H7 (cell line): Measurements from ENCODE around the gene SEMA6A. TPM values are rescaled to one million over a fixed set of nuclear protein-coding genes. Genes with fewer than 3 reads are reported as not detected.
"Not testable (repeated sequence)": the region's sequence is repeated elsewhere in the genome, so short reads cannot be mapped to it uniquely, and the experiment has no call there.

Source experiments
- DNase-seq: peaks from one replicate; pipeline ENCODE4 v3.0.0; 2012
- H3K27me3 ChIP-seq: 2 replicates; pipeline ENCODE4 v1.6.0; 2011; ENCODE audit warnings: mild to moderate bottlenecking, low read length; ENCODE audit not compliant: control insufficient read depth, insufficient read depth
- H3K36me3 ChIP-seq: replicated peaks from 2 replicates; pipeline ENCODE4 v1.5.1; 2011; ENCODE audit warnings: low read length; ENCODE audit not compliant: control insufficient read depth, insufficient read depth
- H3K4me3 ChIP-seq: 2 replicates; pipeline ENCODE4 v1.5.1; 2011; ENCODE audit warnings: low read depth, mild to moderate bottlenecking, control low read depth, low read length, moderate library complexity; ENCODE audit not compliant: insufficient read depth
- total RNA-seq: library from RNA; depleted of rRNA; stranded (reverse); fragments of >200 nt; shearing (Covaris generic); gene quantifications from 2 replicates; pipeline ENCODE4 v1.2.3, GENCODE V29; 2014

The SEMA6A gene
- total RNA-seq, 1 experiment from 2014 or later = 207 TPM

DNA sequence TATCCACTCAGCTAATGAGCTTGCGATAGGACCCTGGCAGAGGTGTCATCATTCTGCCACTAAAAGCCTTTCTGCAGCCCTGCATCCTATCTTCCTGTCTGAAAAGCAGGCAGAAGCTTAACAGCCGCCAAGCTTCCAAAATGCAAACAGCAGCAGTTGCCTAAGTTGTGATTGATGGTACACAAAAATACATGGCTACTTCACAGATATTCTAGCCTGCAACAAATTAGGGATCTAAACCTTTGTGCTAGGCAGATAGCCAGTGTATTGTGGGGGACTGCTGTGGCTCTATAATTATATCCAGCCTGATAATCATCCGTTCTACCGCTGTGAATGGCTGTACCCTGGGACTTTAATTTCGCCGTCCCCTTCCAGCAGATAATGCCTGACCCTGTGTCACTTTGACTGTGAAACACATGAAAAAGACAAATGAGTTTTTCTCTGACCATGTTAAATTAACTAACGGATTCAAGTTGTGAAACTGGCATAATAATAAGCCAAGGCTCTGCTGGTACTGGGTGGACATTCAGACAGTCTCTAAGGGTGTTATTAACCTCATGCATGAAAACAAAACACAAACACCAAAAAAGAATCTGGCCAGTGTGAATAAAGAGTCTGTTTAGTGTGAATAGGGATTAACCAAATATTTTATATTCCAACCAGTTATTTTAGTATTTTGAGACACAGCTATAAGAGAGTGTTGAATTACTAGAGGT, 45.9 kb downstream of the SEMA6A start:
- DNase-seq = no peak
- H3K4me3 ChIP-seq = no peak overlapping the region
- H3K27me3 ChIP-seq = no peaks in the 10 kb centered on the region
- H3K36me3 ChIP-seq = no peaks in the 10 kb centered on the region

DNA sequence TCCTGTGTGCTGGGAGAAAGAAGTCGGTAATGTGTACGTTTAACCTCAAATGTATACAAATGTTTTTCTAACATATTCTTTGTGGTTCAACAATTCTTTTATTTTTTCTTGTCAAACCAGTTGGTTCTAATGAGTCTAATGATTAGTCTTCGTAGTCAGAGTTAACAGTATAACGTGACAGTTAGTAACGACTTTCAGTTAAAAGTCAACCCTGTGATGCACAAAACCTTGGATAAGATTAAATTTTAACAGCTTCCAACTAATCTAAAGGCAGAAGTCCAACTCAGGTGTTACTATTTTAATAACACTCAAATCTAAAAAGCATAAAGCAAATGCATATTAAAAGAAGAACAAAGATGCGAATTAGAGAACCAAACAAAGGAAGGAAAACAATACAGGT, 47.0 kb downstream of the SEMA6A start:
- Histone ChIP-seq H3K4me3 (no peak overlapping the region), H3K36me3 (no peaks in the 10 kb centered on the region; the same call in 1 of the 2 replicates), H3K27me3 (no peaks in the 10 kb centered on the region)
- no peak for DNase-seq

DNA sequence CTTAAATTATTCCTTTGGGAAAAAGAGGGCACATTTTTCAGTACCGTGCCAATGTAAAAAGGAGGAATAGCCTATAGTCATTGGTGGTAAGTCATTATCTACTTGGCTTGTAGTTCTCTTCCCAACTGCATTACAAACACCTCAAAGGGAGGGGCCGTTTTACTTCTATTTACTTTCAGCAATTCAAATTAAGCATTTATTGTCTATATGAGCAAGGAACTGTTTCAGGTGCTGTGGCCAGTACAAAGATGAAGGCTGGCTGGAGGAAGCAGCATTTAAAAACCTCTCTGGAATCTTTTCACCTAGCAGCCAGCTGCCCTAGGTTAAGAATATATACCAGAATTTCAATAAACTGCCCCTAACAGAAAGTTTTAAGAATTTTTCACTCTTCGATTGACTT, 48.9 kb downstream of the SEMA6A start:
- Histone ChIP-seq H3K4me3 (no peak overlapping the region), H3K27me3 (no peaks in the 10 kb centered on the region), H3K36me3 (no peaks in the 10 kb centered on the region; the same call in 1 of the 2 replicates)
- no peak for DNase-seq

DNA sequence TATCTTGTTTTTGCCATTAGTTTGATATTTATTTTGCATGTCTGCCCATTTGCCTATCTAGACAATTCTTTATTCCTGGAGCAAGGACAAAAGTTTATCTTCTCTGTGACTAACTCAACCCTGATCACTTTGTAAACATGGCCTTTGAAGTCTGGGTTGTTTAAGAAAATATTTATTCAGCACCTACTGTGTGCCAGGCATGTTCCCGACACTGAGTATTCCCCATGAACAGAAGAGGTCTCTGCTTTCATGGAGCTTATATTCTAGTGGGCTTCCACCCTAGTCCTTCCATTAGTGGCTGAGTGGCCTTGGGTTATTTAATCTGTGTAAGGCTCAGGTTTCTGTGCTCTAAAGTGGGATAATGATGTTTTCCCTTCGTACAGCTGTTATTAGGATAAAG, 49.7 kb downstream of the SEMA6A start:
- H3K27me3 ChIP-seq = no peaks in the 10 kb centered on the region
- H3K4me3 ChIP-seq = no peak overlapping the region
- no peaks in the 10 kb centered on the region; the same call in 1 of the 2 replicates for H3K36me3 ChIP-seq
- DNase-seq = no peak

DNA sequence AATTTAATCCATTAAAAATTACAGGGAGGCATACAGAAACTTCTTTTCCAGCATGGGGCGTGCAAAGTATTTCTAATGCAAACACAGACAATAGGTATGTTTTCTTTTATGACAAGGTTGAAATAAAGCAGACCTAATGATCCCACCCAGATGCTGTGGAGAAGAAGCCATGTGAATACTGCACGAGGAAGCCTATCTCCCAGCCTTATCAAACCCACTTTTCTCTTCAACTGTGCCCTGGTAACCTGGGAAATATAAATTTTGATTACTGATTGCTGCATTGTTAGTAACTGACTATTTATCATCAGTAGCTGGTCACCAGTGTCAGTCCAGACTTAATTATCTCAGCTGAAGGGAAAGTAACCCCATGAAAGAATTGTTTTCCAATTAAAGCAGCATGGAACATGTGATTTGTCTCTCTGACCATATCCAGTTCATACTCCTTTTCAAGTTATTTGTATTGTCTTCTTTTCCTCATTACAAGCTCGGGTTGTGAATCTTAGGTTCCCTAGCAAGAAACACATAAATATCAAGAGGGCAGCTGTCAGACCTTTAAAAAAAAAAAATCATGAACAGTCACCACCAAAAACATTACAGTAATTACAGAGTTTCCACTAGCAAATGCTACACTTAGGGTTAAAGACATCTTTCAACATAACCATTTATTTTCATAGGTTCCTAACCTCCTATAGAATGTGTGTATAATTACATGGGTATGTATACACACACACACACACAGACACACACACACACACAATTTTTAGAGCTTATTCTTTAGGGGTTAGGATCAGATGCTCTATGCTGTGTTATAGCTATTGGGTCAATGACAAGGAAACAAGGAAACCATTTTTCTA, 50.3 kb downstream of the SEMA6A start:
- H3K36me3 ChIP-seq = no peaks in the 10 kb centered on the region; the same call in 1 of the 2 replicates
- no peak for DNase-seq
- no peak overlapping the region for H3K4me3 ChIP-seq
- H3K27me3 ChIP-seq = no peaks in the 10 kb centered on the region

DNA sequence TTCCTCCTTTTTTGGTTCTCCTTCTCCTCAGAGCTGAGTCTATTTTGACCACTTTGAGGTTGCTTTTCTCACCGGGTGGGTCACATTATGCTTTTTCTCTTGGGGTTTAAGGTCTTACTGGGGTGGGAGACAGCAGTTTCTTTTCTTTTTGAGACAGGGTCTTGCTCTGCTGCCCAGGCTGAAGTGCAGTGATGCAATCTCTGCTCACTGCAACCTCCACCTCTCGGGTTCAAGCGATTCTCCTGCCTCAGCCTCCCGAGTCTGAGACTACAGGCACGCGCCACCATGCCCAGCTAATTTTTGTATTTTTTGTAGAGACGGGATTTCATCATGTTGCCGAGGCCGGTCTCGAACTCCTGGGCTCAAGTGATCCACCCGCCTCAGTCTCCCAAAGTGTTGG, 51.4 kb downstream of the SEMA6A start:
- H3K4me3 ChIP-seq, H3K27me3 ChIP-seq, H3K36me3 ChIP-seq, DNase-seq: not testable (repeated sequence)

DNA sequence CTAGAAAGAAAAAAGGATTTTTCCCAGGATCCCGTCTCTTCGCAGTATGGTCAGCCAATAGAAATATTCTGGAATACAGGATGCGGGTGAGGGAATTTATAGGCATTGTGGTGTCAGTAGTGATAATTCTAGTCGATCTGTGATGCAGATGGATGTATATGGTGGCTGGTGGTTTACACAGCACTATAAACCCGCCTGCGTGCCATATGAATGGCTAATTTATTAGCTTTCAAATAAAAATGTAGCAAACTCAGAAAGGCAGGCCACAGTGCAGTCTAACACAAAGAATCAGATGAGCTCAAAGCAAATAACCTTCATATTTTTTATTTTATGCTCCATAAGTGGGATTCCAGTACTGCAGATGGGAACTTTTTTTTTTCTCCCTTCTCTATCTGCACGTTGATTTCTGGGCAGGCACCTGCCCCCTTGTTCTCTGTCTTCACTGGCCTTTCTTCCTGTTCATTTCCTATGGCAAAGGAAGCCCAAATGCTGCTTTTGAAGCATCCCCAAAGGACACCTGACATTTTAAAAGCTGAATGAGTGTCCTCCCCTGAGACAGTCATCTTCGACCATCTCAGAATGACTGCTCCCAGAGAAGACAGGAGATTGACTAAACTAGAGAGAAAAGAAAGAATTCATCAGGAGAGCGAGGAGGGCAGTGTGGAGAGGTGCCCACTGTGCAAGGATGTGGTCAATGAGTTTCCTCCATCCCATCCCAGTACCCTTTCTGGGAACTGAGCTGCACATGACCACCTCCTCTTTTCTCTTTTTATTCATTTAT, 52.1 kb downstream of the SEMA6A start:
- no peak for DNase-seq
- no peaks in the 10 kb centered on the region for H3K27me3 ChIP-seq
- H3K4me3 ChIP-seq = no peak overlapping the region
- H3K36me3 ChIP-seq = peaks cover 1% of the 10 kb centered on the region; the same call in 1 of the 2 replicates

DNA sequence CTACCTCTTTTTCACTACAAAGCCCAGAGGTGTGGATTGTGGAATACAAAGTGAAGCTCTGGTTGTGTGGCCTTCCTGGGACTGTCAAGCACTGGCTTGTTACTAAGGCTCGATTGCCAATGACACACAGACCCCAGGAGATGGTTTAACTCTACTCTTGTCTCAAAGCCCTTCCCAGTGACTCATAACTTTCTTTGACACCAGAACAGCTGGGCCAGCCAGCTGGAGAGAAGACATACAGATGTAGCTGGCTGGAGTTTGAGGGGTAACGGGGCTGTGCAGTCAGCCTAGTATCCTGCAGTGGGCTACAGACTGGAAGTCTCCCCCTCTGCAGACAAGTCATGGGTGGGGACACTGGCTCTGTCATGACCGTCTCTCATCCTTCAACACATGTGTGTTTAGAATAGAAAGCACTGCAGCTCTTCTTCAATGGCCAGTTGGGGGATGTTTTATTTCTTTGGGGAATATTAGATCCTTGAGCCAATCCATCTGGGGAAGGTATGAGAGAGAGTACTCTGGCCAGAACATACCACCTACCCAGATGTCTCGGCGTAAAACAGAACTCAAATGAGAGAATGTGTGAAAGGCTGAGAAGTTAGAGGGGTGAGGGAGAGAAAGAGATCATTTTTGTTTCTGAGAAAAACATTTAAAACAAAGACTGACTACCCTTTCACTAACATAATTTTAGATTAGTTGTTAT, 53.3 kb downstream of the SEMA6A start:
- peaks cover 1% of the 10 kb centered on the region; the same call in 1 of the 2 replicates for H3K36me3 ChIP-seq
- no peaks in the 10 kb centered on the region for H3K27me3 ChIP-seq
- H3K4me3 ChIP-seq = no peak overlapping the region
- no peak for DNase-seq

DNA sequence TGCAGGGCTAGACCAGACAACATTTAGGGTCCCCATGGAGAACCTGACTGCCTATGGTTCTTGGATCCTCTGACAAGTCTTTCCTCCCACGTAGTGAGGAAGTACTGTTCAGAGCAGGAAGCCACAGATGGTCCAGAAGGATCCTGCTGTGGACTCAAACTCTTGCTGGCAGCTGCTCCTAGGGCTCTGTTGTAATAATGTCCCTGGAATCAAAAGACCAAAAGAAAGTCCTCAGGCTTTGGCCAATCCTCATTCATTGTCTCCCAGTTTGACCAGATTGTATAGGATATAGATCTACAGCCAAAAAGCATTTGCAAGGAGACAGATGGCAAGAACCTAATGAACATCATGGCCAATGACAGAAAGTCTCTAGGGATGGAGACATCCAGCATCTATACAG, 53.9 kb downstream of the SEMA6A start:
- Histone ChIP-seq H3K36me3 (peaks cover 1% of the 10 kb centered on the region; the same call in 1 of the 2 replicates), H3K27me3 (no peaks in the 10 kb centered on the region), H3K4me3 (no peak overlapping the region)
- DNase-seq = no peak

DNA sequence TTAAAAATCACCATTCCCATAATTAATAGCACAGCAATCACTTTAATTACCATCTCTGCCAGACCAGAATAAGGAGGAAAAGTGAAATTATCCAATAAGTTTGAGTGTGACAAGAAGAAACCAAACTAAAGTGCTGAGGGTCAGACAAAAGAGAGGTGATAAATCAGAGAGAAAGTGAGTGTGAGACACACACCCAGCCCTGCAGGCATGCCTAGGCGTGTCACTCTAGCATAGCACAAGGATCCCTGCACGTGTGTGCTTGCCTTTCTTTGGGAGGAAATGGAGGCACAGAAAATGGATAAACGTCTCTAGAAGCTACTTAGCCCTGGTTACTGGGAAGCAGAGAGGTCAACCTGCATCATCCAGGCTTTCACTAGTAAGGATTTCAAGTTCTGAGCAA, 56.2 kb downstream of the SEMA6A start:
- H3K27me3 ChIP-seq = no peaks in the 10 kb centered on the region
- no peak overlapping the region for H3K4me3 ChIP-seq
- DNase-seq = no peak
- H3K36me3 ChIP-seq = peaks cover 1% of the 10 kb centered on the region; the same call in 1 of the 2 replicates

DNA sequence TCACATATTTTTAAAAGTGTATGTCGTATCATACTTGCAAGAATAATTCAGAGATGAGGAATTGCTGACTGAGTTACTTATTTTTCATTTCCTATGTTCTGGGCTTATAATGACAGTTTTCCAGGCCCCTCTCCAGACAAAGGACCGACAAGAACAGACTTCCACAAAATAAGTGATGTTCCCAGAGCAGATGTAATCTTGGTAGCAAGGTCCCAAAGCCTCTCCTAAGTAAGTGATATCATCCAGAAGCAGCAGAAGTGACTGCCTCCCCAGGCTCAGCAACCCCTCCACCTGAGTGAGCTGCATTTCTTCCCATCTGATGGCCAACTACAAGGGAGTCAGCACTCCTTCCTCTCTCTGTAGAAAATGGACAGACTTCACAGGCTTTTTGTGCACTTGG, 57.1 kb downstream of the SEMA6A start:
- DNase-seq = no peak
- Histone ChIP-seq H3K27me3 (no peaks in the 10 kb centered on the region), H3K4me3 (no peak overlapping the region), H3K36me3 (peaks cover 1% of the 10 kb centered on the region; the same call in 1 of the 2 replicates)

DNA sequence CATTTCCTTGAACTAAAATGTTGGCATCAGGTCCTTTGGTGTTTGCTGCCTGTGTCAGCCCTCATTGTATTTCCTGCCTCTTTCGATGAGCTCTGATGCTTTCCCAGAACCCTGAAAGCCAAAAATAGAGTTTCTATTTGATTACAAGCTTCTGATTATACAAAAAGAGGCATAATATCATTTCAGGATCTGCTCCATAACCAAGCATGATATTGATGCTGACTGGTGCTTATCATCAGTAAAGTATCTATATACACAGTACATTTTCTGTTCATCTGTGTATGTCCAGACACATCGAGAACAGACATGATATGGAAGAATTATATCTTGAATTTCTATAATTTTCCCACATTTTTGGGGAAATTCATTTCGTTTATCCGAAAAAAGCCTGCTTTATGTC, 58.6 kb downstream of the SEMA6A start:
- no peak overlapping the region for H3K4me3 ChIP-seq

DNA sequence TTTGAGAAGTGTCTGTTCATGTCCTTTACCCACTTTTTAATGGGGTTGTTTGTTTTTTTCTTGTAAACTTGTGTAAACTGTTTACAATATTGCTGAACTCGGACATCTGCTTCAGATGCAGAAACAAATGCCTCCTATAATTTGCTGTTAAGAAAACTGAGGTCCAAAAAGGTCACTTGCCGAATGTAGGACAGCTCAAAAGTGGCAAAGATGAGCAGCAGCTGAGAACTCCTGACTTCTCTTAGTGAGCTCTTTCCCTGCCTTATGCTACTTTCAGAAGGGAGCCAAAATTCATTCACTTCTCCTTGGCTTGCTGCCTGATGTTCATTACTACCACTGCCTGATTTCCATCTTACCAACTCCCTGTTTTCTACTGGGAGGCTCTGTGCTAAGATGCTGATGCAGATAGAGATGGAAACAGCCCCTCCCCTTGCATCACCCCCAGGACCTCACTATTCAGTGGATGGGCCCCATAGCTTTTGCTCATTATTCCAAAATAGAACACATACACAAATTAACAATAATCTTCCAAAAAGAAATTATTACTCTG, 60.1 kb downstream of the SEMA6A start:
- no peak for DNase-seq
- Histone ChIP-seq H3K4me3 (no peak overlapping the region), H3K27me3 (no peaks in the 10 kb centered on the region), H3K36me3 (peaks cover 3% of the 10 kb centered on the region)

More for the DNA sequence above, 58.6 kb downstream of the SEMA6A start:
- peaks cover 1% of the 10 kb centered on the region; the same call in 1 of the 2 replicates for H3K36me3 ChIP-seq
- H3K27me3 ChIP-seq = no peaks in the 10 kb centered on the region
- DNase-seq = no peak

DNA sequence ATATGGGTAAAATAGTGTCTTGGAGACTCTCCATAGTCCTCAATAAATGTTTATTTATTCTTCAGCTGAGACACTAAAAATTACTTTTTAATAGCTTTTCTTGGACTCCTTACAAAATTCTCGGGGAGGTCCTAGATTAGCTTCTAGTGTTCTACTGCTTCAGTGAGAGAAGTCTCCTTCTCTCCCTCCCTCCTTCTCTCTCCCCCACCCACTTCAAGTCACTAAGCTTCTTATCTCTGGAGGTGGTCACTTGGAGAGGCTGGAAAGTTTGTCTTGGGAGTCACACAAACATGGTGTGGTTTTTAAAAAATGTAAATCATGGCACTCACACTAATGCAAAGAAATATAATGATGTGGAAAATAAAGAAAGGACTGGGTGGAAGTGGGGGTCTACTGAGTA, 64.1 kb downstream of the SEMA6A start:
- H3K27me3 ChIP-seq = no peaks in the 10 kb centered on the region
- DNase-seq = no peak
- no peak overlapping the region for H3K4me3 ChIP-seq
- H3K36me3 ChIP-seq = peaks cover 2% of the 10 kb centered on the region
